ENCODE results near the gene RND1. TPM values are rescaled to one million over a fixed set of nuclear protein-coding genes. Genes with fewer than 3 reads are reported as not detected.

RND1 gene
- total and polyA plus RNA-seq, 2 of the 13 experiments (the other 11 are each of a cell fraction or from before 2014, with no cell fraction given), result 1.8 to 1.9 TPM

GRCh38 chr12:48890657-48891418 lies 25.2 kb upstream of the RND1 start (continued):
- no peak for TF ChIP-seq PHF21A (CRISPR knock-in tag; IDR thresholded peaks at IDR 0.05)
- no peak for TF ChIP-seq ZBTB39 (CRISPR knock-in tag; IDR thresholded peaks at IDR 0.05)
- TF ChIP-seq SAFB2 (CRISPR knock-in tag; IDR thresholded peaks at IDR 0.05; ENCODE audit: borderline replicate concordance, low read depth), result no peak
- no peak for TF ChIP-seq MATR3 (CRISPR knock-in tag; IDR thresholded peaks at IDR 0.05)
- no peak for TF ChIP-seq ONECUT2 (CRISPR knock-in tag; IDR thresholded peaks at IDR 0.05)
- TF ChIP-seq ARID5B (CRISPR knock-in tag; IDR thresholded peaks at IDR 0.05), result peak; percentile 52; the same call in 1 of the 2 replicates
- TF ChIP-seq ZNF646 (CRISPR knock-in tag; IDR thresholded peaks at IDR 0.05), result no peak
- TF ChIP-seq ZNF772 (CRISPR knock-in tag; IDR thresholded peaks at IDR 0.05), result no peak
- TF ChIP-seq REST (IDR thresholded peaks at IDR 0.05; ENCODE audit: borderline replicate concordance in 1 of 2, low read depth in 1 of 2, low read length in 2 of 2), result no peak
- TF ChIP-seq HNF4G (IDR thresholded peaks at IDR 0.05; ENCODE audit: borderline replicate concordance, low read depth, low read length), result no peak
- TF ChIP-seq HNF4G (CRISPR knock-in tag; IDR thresholded peaks at IDR 0.05; ENCODE audit: borderline replicate concordance, low read depth), result no peak
- no peak for TF ChIP-seq SP140L (CRISPR knock-in tag; IDR thresholded peaks at IDR 0.05; ENCODE audit: borderline replicate concordance)

Data from HepG2 (cell line).